HG03565 (cell line): ENCODE measurements around the gene RASGEF1C.
"Not testable (repeated sequence)": the region's sequence is repeated elsewhere in the genome, so short reads cannot be mapped to it uniquely, and the experiment has no call there.

Source experiments
- ATAC-seq: cut with Tn5 transposase; IDR thresholded peaks from one replicate; pipeline ENCODE4 v1.9.1; 2021; ENCODE audit warnings: mild to moderate bottlenecking, moderate library complexity; ENCODE audit not compliant: unreplicated experiment

The RASGEF1C gene

DNA sequence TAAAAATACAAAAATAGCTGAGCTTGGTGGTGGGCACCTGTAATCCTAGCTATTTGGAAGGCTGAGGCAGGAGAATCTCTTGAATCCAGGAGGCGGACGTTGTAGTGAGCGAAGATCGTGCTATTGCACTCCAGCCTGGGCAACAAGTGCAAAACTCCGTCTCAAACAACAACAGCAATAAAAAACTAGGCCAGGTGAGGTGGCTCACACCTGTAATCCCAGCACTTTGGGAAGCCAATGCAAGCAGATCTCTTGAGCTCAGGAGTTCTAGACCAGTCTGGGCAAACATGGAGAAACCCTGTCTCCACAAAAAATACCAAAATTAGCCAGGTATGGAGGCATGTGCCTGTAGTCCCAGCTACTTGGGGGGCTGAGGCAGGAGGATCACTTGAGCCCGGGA lies 84.3 kb downstream of the RASGEF1C start:
- ATAC-seq, result not testable (repeated sequence)

- no peak for ATAC-seq
These were observed 86.1 kb downstream of the RASGEF1C start for GRCh38 chr5:180122875-180123274.

- no peak for ATAC-seq
These were observed 87.1 kb downstream of the RASGEF1C start for GRCh38 chr5:180121826-180122413.

DNA sequence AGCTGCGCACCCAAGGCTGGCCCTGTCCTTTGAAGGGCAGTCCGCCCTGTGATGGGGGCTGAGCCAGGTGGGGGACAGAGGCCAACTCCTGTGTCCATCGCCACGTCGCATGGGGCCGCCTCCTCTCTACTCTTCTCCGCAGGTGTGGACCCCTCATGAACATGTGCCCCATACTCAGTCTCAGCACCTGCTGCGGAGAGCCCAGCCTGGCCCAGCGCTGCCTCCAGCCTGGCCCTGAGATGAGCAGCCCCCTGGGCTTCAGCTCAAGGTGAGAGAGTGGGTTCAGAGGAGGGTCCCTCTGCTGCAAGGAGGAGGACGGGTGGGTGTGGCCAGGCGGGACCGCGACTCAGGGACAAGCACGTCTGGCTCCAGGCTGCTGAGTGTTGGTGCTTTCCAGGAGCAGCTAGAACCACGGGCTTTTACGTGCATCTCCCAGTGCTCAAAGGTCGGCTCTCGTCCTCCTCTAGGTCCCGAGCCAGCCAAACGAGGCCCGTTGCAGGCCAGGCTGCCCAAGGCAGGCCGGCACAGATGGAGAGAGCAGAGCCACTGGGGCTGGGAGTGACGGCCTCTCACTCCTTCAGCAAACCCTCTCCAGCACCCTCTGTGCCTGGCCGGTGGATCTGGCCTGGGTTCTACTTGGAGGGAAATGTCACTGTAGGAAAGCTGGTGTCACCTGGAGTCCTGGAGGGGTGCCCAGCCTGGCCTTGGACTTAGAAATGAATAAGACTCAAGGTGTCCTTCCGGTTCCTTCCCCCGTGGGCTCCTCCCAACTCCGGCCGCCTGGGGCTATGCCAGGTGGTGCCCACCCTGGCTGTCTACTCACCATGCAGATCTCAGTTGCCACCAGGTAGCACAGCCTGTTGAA lies 88.5 kb downstream of the RASGEF1C start:
- no peak for ATAC-seq

DNA sequence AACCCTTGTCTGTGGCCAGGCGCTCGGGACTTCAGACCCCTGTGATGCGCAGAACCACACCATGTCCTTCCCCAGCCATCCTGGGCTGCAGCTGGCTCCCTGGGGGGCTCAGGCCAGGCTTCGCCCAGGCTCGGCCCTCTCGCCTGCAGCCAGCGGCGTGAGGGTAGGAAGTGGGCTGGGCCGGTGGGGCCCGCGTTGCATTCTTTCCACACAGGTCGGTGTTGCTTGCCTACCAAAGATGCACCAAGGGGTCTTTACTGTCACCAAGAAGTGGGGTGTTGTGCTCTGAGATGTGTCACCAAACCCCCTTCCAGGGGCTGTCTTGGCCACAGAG lies 89.1 kb downstream of the RASGEF1C start:
- ATAC-seq, result no peak

DNA sequence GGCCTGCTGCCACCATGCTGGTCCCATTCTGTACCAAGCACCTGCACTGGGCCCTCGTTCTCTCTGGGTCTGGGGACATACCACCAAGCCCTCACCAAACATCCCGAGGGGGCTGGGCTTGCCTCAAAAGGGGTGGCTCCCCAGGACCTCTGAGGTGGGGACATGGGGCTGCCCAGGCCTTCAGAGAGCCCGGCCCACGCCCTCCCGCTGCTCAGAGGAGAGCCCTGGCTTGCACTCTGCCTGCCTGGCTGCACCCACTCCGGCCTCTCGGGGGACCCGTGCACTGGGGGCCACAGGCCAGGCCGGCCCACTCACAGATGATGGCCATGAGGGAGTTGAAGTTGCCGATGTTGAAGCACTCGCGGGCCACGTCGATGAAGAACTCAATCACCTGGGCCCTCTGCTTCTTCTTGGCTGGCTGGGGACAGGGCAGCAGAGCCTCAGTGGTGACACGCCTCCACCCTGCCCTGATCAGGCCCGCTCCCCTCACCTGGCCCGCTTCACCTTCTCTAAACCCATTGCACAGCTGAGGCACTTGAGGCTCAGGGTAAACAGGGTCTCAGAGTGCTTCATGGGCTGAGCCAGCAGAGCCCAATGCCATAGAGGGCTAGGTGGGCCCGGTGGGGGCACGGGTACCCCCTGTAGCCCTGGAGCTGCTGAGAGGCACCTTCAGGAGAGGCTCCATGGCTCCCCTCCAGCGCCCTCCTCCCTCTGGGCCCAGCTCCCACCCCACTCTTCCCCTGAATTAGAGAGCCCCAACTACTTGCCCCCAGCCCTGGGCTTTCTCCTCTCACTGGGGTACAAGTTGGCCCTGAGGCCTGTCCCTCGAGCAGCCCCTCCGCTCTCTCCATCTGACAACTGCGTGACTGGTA lies 89.7 kb downstream of the RASGEF1C start:
- ATAC-seq, result no peak

GRCh38 chr5:180118391-180118791 lies 90.6 kb downstream of the RASGEF1C start:
- ATAC-seq, result no peak

DNA sequence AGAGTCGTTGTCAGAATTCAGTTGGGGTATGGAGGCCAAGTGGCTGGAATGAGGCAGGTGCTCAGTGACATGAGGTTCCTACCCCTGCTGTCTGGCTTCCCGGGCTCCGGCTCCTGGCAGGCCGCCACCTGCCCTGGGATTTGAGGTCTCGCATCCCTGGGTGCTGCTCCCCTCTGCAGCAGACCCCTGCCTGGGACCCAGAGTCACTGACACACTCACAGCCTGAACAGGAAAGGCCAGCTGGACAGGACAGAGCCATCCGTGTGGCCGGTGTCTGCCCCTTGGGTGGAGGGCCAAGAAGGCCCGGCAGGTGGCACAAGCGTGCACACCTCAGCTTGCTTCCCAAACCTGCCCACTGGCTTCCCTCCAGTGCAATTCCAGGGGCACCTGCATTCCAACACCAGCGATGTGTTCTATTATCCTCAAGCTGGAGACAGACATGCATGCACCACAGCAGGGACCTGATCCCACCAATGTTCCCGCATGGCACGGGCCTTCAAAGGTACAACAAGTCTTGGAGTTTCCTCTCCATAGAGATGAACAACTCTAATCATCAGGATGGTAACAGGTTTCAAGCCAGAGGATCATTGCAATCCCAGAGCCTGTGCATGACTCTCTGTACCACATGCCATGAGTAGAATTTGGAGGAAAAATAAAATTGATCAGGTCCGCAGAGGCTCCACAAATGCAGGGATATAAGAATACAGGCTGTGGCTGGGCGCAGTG lies 91.8 kb downstream of the RASGEF1C start:
- ATAC-seq, result no peak

GRCh38 chr5:180116077-180116999 lies 92.7 kb downstream of the RASGEF1C start:
- ATAC-seq, result no peak

- no peak for ATAC-seq
These were observed 93.5 kb downstream of the RASGEF1C start for GRCh38 chr5:180115326-180116076.

GRCh38 chr5:180114304-180115003 lies 94.6 kb downstream of the RASGEF1C start:
- no peak for ATAC-seq

DNA sequence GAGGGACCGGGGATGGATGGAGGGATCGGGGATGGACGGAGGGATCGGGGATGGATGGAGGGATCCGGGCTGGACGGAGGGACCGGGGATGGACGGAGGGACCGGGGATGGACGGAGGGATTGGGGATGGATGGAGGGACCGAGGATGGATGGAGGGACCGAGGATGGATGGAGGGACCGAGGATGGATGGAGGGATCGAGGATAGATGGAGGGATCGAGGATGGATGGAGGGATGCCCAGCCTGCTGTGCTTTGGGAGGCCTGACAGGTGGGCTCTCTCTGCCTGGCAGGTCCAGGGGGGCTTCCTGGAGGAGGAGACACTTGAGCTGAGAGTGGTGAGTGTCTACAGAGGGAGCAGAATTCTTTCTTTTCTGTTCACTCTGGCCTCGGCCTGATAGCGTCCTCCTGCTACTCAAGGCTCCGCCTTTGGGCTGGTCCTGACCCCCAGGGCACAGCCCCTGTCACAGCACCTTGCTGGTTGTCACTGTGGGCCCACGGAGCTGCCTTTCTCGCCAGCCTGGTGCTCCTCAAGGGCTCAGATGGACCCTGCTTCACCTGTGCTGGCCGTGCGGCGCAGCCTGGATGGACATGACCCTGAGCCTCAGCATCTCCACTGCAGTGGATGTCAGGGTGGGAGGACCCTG lies 95.2 kb downstream of the RASGEF1C start:
- no peak for ATAC-seq

- no peak for ATAC-seq
These were observed 96.7 kb downstream of the RASGEF1C start for GRCh38 chr5:180112181-180112861.

- no peak for ATAC-seq
These were observed 97.6 kb downstream of the RASGEF1C start for GRCh38 chr5:180111273-180112002.

DNA sequence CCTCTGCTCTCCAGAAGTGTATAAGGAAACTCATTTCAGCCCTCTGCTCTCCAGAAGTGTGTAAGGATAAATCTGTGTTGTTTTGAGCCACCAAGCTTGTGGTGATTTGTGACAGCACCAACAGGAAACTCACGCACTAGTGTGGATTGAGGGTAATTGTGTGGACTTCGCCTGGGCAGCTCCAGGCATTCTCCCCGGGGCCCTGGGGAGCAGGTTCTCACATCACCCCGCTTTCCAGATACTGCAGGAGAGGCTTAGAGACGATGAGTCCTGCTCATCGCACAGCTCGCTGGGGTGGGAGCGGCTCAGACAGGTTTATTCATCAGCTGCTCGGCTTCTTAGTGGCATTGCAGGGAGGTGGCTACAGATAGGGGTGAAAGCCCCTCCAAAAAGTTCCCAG lies 99.1 kb downstream of the RASGEF1C start:
- ATAC-seq, result no peak

DNA sequence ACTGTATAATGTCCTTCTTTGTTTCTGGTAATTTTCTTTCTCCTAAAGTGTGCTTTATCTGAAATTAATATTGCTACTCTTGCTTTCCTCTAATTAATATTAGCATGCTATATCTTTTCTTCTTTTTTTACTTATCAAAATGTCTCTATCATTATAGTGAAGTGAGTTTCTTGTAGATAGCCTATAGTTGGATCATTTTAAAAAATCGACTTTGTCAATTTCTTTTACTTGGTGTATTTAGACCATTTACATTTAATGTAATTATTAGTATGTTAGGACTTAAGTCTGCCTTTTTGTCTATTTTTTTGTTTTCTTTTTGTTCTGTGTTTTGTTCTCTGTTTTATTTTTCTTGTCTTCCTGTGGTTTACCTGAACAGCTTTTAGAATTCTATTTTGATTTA lies 102.0 kb downstream of the RASGEF1C start:
- no peak for ATAC-seq

DNA sequence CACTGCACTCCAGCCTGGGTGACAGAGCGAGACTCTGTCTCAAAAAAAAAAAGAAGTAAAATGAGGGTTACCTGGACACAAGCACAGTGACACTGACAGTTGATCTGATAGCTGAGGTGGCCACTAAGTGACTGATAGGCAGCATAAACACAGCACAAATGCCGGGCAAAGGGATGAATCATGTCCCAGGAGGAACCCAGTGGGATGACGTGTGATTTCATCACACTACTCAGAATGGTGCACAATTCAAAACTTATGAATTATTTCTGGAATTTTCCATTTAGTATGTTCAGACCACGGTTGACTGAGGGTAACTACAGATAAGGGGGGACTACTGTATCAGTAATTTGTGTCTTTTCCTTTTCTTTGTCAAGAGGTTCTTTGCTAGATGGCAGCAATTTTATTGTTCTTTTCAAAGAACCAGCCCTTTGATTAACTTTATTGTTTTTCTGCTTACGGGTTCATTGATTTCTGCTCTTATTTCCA lies 103.1 kb downstream of the RASGEF1C start:
- ATAC-seq, result no peak
